ENCODE results near the gene ARFGEF2.

ARFGEF2 gene

DNA sequence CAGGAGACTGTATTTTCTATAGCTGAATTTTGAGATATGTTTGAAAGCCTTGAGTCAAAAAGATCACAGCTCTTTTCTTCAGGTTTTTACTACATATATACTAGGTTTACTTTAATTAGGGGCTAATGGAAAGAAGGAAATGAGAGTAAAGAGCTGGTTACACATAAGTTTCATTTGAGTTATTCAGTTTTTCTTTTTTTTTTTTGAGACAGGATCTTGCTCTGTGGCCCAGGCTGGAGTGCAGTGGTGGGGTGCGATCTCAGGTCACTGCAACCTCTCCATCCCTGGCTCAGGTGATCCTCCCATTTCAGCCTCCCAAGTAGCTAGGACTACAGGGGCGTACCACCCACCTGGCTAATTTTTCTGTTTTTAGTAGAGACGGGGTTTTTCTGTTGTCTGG is 4.8 kb downstream of the ARFGEF2 start:
- H3K4me3 ChIP-seq (replicated peaks; ENCODE audit: low read depth, low read length): no peak overlapping the region
- DNase-seq (ENCODE audit: extremely low read depth, low read depth): no peak
- TF ChIP-seq, protein P1, sequence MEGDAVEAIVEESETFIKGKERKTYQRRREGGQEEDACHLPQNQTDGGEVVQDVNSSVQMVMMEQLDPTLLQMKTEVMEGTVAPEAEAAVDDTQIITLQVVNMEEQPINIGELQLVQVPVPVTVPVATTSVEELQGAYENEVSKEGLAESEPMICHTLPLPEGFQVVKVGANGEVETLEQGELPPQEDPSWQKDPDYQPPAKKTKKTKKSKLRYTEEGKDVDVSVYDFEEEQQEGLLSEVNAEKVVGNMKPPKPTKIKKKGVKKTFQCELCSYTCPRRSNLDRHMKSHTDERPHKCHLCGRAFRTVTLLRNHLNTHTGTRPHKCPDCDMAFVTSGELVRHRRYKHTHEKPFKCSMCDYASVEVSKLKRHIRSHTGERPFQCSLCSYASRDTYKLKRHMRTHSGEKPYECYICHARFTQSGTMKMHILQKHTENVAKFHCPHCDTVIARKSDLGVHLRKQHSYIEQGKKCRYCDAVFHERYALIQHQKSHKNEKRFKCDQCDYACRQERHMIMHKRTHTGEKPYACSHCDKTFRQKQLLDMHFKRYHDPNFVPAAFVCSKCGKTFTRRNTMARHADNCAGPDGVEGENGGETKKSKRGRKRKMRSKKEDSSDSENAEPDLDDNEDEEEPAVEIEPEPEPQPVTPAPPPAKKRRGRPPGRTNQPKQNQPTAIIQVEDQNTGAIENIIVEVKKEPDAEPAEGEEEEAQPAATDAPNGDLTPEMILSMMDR (IDR thresholded peaks at IDR 0.05; ENCODE audit: low read depth, low read length, missing control alignments): no peak

DNA sequence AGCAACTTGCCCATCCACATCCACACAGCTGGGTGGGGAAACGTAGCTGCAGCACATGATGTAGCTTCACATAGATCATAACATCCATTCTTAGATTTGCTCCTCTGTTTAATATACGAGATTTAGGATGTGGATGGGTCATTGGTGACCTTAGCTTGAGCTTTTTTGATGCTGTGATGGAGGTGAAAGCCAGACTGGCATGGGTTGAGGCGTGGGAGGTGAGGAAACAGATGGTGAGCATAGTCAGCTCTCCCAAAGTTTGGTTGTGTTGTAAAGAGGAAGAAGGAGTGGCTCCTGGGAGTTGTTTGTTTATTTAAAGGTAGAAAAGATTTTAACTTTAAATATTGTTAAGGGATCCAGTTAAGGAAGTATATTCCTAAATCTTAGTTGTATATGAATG is 5.3 kb downstream of the ARFGEF2 start:
- TF ChIP-seq, protein P1 (IDR thresholded peaks at IDR 0.05; ENCODE audit: low read depth, low read length, missing control alignments): no peak
- no peak overlapping the region for H3K4me3 ChIP-seq (replicated peaks; ENCODE audit: low read depth, low read length)
- DNase-seq (ENCODE audit: extremely low read depth, low read depth): no peak

DNA sequence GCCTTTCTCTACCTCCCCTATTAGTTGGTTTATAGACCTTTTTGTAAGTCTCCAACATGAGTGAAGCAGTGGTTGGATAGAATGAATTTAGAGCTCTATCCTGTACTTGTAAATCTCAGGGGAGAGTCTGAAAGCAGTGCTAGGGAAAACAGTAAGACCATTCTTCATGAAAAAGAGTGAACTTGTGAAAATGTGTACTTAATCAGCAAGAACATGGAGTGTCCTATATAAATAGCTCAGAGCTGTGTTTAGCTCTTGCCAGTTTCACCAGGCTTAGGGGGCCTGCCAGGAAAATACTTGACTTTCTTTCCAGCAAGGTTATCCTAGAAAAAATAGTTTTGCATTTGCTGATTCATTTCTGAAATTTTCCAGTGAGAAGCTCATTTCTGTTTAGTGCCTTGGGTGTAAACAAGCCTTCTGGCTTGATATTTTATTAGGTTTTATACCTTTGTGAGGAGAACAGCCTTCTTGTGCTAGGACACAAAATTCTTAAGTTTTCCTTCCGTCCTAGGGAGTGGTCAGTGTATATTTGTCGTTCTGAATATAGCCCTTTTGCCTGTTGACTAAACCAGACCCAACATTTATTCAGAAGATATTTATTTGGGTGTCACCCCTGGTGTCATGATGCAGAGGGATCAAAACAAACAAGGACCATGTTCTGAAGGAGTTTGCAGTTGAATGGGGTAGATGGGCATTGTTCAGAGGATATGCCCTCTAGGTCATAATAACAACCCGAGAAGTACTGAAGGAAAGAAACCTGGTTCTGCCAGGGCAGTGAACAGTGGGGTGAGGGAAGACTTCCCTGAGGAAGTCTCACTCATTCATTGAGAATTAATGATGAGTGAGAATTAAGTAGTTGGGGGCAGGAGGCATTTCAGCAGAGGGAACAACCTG is 7.6 kb downstream of the ARFGEF2 start:
- no peak for DNase-seq (ENCODE audit: extremely low read depth, low read depth)

DNA sequence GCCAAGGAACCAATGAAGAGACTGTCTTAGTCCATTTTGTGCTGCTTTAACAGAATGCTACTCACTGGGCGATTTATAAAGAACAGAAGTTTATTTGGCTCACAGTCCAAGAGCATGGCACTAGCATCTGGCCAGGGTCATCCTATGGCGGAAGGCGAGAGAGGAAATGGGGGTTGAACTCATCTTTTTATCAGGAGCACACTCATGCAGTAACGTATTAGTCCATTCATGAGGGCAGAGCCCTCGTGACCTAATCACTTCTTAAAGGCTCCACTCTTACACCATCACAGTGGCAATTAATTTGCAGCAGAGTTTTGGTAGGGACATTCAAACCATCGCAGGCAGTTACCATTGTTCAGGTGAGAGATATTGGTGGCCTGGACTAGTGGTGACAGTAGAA is 8.5 kb downstream of the ARFGEF2 start:
- TF ChIP-seq, protein P1 (IDR thresholded peaks at IDR 0.05; ENCODE audit: low read depth, low read length, missing control alignments): no peak
- DNase-seq (ENCODE audit: extremely low read depth, low read depth): no peak
- H3K4me3 ChIP-seq (replicated peaks; ENCODE audit: low read depth, low read length): no peak overlapping the region

More for the DNA sequence above, 7.6 kb downstream of the ARFGEF2 start:
- TF ChIP-seq, protein P1 (IDR thresholded peaks at IDR 0.05; ENCODE audit: low read depth, low read length, missing control alignments): no peak
- H3K4me3 ChIP-seq (replicated peaks; ENCODE audit: low read depth, low read length): no peak overlapping the region

DNA sequence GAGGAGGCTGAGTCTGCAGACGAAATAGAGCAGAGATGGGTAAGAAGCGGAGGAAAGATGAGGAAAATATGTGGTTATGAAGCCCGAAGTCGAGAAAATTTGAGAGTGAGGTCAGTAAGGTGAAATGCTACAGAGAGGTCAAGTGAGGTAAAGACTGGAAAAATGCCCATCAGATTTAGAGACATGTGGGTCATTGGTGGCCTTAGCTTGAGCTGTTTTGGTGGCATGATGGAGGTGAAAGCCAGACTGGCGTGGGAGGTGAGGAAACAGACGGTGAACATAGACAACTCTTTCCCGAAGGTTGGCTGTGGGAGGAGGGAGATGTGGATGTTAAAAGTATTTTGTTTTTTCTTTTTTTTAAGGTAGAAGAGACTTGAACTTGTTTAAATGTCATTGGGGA is 9.4 kb downstream of the ARFGEF2 start:
- H3K4me3 ChIP-seq (replicated peaks; ENCODE audit: low read depth, low read length): no peak overlapping the region
- TF ChIP-seq, protein P1 (IDR thresholded peaks at IDR 0.05; ENCODE audit: low read depth, low read length, missing control alignments): no peak
- DNase-seq (ENCODE audit: extremely low read depth, low read depth): no peak

DNA sequence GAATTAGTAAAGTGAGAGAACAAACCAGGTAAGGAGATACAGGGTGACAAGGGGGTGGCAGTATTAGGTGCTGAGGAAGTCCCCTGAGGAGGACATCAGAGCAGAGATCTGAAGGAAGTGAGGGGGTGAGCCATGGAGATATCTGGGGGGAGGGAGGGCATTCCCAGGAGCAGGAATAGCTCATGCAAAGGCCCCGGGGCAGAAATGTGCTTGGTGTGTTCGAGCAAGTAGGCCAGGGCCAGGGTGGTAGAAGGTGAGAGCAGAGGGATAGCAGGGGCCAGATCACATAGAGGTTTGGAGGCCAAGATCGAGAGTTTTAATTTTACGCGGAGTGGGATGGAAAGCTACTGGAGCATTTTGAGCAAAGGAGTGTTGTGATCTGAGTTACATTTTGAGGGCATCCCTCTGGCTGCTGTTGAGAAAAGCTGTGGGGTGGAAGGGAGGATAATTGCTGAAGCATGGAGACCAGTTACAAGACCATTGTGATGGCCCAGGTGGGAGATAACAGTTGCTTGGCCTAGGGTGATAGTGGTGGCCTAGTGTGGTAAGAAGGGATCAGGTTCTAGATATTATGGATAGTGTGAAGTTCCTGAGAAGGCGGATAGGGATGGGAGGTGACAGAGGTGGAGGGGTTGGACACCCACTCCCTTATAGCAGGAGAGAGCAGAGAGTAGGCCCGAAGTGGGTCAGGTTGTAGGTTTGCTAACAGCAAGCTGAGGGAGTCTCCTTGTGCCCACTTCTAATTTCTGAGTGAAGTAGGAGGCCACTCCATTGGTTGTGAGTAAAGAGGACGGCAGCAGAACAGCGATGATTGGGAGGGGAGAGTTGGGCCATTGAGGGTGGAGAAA is 10.2 kb downstream of the ARFGEF2 start:
- no peak overlapping the region for H3K4me3 ChIP-seq (replicated peaks; ENCODE audit: low read depth, low read length)
- no peak for DNase-seq (ENCODE audit: extremely low read depth, low read depth)
- TF ChIP-seq, protein P1 (IDR thresholded peaks at IDR 0.05; ENCODE audit: low read depth, low read length, missing control alignments): no peak

Measured in HFF-Myc (cell line).